Thoracic aorta (tissue), 2 donors: ENCODE results near the gene FPGS. TPM values are rescaled to one million over a fixed set of nuclear protein-coding genes. Genes with fewer than 3 reads are reported as not detected.

ENCODE experiments used
- ATAC-seq: fragments of 150-250 bp; one replicate; pipeline ENCODE4 v1.8.0; 2017; ENCODE audit warnings: low read depth; ENCODE audit not compliant: insufficient number of reproducible peaks, low FRiP score
- DNase-seq: peaks from one replicate; pipeline ENCODE4 v3.0.0-alpha.2; 2020; ENCODE audit warnings: low spot score
- H3K27ac ChIP-seq, 2 donors: fragments of 200-600 bp; sonication (generic); 1 replicate in 1 of 2; 2 replicates in 1 of 2; pipeline ENCODE4 v1.5.1; 2016; ENCODE audit warnings: mild to moderate bottlenecking in 2 of 2, moderate library complexity in 2 of 2
- H3K27me3 ChIP-seq: fragments of 200-600 bp; sonication (generic); replicated peaks from 2 replicates; pipeline ENCODE4 v1.6.0; 2016; ENCODE audit warnings: mild to moderate bottlenecking; ENCODE audit not compliant: insufficient read depth
- H3K36me3 ChIP-seq: fragments of 200-600 bp; sonication (generic); one replicate; pipeline ENCODE4 v1.5.1; 2016
- H3K4me1 ChIP-seq, 2 donors: fragments of 200-600 bp; sonication (generic); 1 replicate in 1 of 2; 2 replicates in 1 of 2; pipeline versions ENCODE4 v1.5.1 to v1.6.0; 2016; ENCODE audit warnings: low read depth in 2 of 2, mild to moderate bottlenecking in 1 of 2; ENCODE audit not compliant: control insufficient read depth in 1 of 2
- H3K4me3 ChIP-seq: fragments of 200-600 bp; sonication (generic); 2 replicates; pipeline ENCODE4 v1.5.1; 2016; ENCODE audit warnings: mild to moderate bottlenecking
- H3K9me3 ChIP-seq: fragments of 200-600 bp; sonication (generic); 2 replicates; pipeline ENCODE4 v1.5.1; 2016
- total RNA-seq, 2 donors: library from RNA; depleted of rRNA; stranded (reverse); fragments of >200 nt; gene quantifications; one replicate each; pipeline versions ENCODE4 v1.1.0 to v1.2.3, GENCODE V29; 2016
- TF ChIP-seq, protein P1 (sequence below): fragments of 200-600 bp; sonication (generic); IDR thresholded peaks from one replicate; pipeline ENCODE4 v1.5.1; 2019; ENCODE audit warnings: antibody characterized with exemption

FPGS gene
- total RNA-seq, 2 donors from 2014 or later, result 119 to 136 TPM

DNA sequence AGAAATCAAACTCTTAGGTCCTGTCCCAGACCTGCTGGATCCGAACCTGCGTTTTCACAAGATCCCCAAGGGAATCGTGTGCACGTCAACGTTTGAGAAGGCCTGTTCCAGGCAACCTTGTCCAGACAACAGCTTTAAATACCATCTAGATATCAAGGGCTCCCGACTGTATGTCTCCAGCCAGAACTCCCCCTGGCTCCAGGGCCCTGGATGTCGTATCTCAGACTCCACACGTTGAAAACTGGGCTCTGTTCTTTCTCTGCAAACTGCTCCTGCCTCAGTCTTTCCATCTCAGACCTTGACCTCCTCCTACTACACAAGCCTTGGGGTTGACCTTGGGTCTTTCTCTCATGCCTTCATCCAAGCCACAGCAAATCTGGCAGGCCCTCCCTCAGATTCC lies 57.6 kb downstream of the FPGS start:
- TF ChIP-seq, protein P1, sequence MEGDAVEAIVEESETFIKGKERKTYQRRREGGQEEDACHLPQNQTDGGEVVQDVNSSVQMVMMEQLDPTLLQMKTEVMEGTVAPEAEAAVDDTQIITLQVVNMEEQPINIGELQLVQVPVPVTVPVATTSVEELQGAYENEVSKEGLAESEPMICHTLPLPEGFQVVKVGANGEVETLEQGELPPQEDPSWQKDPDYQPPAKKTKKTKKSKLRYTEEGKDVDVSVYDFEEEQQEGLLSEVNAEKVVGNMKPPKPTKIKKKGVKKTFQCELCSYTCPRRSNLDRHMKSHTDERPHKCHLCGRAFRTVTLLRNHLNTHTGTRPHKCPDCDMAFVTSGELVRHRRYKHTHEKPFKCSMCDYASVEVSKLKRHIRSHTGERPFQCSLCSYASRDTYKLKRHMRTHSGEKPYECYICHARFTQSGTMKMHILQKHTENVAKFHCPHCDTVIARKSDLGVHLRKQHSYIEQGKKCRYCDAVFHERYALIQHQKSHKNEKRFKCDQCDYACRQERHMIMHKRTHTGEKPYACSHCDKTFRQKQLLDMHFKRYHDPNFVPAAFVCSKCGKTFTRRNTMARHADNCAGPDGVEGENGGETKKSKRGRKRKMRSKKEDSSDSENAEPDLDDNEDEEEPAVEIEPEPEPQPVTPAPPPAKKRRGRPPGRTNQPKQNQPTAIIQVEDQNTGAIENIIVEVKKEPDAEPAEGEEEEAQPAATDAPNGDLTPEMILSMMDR, result no peak
- Histone ChIP-seq H3K27me3 (no peaks in the 10 kb centered on the region), H3K4me3 (no peak overlapping the region), H3K36me3 (no peaks in the 10 kb centered on the region), H3K4me1 (peaks cover 40 to 76% of the 10 kb centered on the region in 2 donors), H3K27ac (peak overlapping the region; percentile 63 to 95), H3K9me3 (no peaks in the 10 kb centered on the region)
- DNase-seq (no peak), ATAC-seq (peak; percentile 17)

DNA sequence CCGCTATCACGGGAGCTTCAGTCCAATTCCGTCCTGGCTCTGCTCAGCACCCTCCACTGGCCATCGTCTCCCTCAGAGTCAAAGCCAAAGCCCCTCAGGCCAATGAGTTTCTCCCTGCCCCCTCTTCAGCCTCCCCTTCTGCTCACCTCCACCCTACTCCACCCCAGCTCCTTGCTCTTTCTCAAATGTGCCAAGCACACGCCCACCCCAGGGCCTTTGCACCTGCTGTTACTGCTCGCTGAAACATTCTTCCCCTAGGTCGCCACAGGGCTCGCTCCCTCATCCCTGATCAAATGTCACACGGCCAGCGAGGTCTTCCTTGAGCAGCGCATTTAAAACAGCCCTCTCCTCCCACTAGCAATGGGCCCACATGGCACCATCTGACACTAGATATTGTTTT lies 58.1 kb downstream of the FPGS start:
- DNase-seq, result no peak
- no peak overlapping the region for H3K4me3 ChIP-seq
- H3K4me1 ChIP-seq, result peaks cover 40 to 71% of the 10 kb centered on the region in 2 donors
- no peak for ATAC-seq
- no peaks in the 10 kb centered on the region for H3K27me3 ChIP-seq
- TF ChIP-seq, protein P1, result no peak
- peak overlapping the region; percentile 63 to 95 for H3K27ac ChIP-seq
- H3K36me3 ChIP-seq, result no peaks in the 10 kb centered on the region
- H3K9me3 ChIP-seq, result no peaks in the 10 kb centered on the region

DNA sequence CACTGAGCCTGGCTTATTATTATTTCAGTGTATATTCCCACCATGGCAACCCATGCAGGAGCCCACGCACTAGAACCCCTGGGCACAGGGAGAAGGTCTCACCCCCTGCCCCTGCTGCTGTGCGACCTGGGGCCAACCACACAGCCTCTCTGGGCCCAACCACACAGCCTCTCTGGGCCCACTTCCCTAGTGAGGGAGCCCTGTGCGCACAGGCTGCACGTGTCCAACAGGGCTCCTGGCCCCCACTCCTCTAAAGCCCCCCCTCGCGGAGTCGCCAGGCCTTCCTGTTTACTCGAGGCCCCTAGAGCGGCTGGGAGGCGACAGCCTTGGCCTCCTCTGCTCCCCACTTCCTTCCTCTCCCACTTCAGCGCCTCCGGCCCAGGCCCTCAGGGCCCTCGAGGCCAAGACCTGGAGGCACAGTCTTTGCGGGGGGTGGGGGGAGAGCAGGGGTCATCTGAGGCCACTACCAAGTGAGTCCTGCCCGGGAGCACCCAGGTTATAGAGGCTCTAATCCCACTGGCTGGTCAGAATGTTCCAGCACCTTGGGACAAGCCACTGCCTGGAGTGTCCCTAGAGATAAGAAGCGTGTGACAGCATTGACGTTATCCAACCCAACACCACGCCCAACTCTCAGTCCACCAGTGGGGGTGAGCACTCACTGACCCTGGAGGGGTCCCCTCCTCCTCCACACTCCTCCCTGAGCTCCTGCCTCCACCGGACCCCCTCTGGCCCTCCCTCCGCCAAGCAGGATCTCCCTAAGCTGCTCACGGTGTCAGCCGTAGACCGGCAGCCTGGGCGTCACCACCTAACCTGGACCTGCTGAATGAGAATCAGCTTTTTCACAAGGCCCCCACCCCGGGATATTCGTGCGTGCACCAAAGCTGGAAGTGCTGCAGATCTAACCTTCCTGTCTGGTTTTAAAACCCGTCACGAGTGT lies 59.7 kb downstream of the FPGS start:
- H3K9me3 ChIP-seq, result no peaks in the 10 kb centered on the region
- H3K4me1 ChIP-seq, result peaks cover 39 to 55% of the 10 kb centered on the region in 2 donors
- H3K36me3 ChIP-seq, result no peaks in the 10 kb centered on the region
- peak overlapping the region; percentile 74 to 78 for H3K27ac ChIP-seq
- TF ChIP-seq, protein P1, result no peak
- no peak overlapping the region for H3K4me3 ChIP-seq
- DNase-seq (no peak), ATAC-seq (no peak)
- no peaks in the 10 kb centered on the region for H3K27me3 ChIP-seq

DNA sequence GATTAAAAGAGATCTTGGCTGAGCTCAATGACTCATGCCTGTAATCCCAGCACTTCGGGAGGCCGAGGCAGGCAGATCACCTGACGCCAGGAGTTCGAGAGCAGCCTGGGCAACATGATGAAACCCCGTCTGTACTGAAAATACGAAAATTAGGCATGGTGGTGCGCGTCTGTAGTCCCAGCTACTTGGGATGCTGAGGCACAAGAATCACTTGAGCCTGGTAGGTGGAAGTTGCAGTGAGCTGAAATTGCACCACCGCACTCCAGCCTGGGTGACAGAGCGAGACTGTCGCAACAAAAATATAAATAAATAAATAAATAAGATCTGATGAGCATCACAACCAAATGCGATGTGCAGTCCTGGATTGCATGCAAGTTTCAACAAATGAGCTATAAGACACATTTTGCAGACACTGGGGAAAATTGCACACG lies 60.5 kb downstream of the FPGS start:
- H3K4me3 ChIP-seq, result no peak overlapping the region
- no peaks in the 10 kb centered on the region for H3K27me3 ChIP-seq
- no peaks in the 10 kb centered on the region for H3K9me3 ChIP-seq
- H3K36me3 ChIP-seq, result peaks cover 5% of the 10 kb centered on the region
- ATAC-seq, result no peak
- DNase-seq, result no peak
- H3K27ac ChIP-seq, result peak overlapping the region; percentile 74 to 78
- TF ChIP-seq, protein P1, result no peak
- peaks cover 30 to 47% of the 10 kb centered on the region in 2 donors for H3K4me1 ChIP-seq

Other genes starting within 250 kb of the FPGS start
- 10 to 100 TPM; 66.2 to 87.3 TPM for gene STXBP1, start 190.6 kb upstream of the FPGS start, total RNA-seq
- under 1 TPM; 0.27 to 0.28 TPM for gene CFAP157, start 95.9 kb upstream of the FPGS start, total RNA-seq
- 10 to 100 TPM in 1 of 2 donors, 1 to 10 TPM in 1; 9.3 to 25.9 TPM for gene PTRH1, start 87.2 kb upstream of the FPGS start, total RNA-seq
- under 1 TPM; 0.14 to 0.27 TPM for gene TTC16, start 86.8 kb upstream of the FPGS start, total RNA-seq
- gene TOR2A, start 67.6 kb upstream of the FPGS start, total RNA-seq, result 10 to 100 TPM; 14.5 to 16.9 TPM
- 10 to 100 TPM in 1 of 2 donors, 1 to 10 TPM in 1; 5.3 to 13.1 TPM for gene SH2D3C, start 24.2 kb upstream of the FPGS start, total RNA-seq
- 100 to 1,000 TPM; 104 to 111 TPM for gene CDK9, start 16.8 kb upstream of the FPGS start, total RNA-seq
- gene ENG, start 51.8 kb downstream of the FPGS start, total RNA-seq, result 100 to 1,000 TPM; 239 to 268 TPM
- 10 to 100 TPM; 35.1 to 77.7 TPM for gene AK1, start 74.8 kb downstream of the FPGS start, total RNA-seq
- gene ST6GALNAC6, start 96.7 kb downstream of the FPGS start, total RNA-seq, result 100 to 1,000 TPM; 140 to 221 TPM
- gene ST6GALNAC4, start 114.2 kb downstream of the FPGS start, total RNA-seq, result 10 to 100 TPM; 45.0 to 61.2 TPM
- 1 to 10 TPM; 6.0 to 8.8 TPM for gene PIP5KL1, start 127.9 kb downstream of the FPGS start, total RNA-seq
- 10 to 100 TPM; 18.8 to 26.0 TPM for gene DPM2, start 135.0 kb downstream of the FPGS start, total RNA-seq
- gene EEIG1, start 178.1 kb downstream of the FPGS start, total RNA-seq, result 10 to 100 TPM; 20.4 to 26.5 TPM